ENCODE data around the gene SMKR1.
"Not testable (repeated sequence)": the region's sequence is repeated elsewhere in the genome, so short reads cannot be mapped to it uniquely, and the experiment has no call there.

DNA sequence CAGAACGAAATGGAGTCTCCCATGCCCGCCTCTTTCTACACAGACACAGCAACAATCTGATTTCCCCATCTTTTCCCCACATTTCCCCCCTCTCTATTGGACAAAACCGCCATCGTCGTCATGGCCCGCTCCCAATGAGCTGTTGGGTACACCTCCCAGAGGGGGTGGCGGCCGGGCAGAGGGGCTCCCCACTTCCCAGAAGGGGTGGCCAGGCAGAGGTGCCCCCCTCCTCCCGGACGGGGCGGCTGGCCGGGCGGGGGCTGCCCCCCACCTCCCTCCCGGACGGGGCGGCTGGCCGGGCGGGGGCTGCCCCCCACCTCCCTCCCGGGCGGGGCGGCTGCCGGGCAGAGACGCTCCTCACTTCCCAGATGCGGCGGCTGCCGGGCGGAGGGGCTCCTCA lies 26.4 kb upstream of the SMKR1 start:
- TF ChIP-seq, protein P1, sequence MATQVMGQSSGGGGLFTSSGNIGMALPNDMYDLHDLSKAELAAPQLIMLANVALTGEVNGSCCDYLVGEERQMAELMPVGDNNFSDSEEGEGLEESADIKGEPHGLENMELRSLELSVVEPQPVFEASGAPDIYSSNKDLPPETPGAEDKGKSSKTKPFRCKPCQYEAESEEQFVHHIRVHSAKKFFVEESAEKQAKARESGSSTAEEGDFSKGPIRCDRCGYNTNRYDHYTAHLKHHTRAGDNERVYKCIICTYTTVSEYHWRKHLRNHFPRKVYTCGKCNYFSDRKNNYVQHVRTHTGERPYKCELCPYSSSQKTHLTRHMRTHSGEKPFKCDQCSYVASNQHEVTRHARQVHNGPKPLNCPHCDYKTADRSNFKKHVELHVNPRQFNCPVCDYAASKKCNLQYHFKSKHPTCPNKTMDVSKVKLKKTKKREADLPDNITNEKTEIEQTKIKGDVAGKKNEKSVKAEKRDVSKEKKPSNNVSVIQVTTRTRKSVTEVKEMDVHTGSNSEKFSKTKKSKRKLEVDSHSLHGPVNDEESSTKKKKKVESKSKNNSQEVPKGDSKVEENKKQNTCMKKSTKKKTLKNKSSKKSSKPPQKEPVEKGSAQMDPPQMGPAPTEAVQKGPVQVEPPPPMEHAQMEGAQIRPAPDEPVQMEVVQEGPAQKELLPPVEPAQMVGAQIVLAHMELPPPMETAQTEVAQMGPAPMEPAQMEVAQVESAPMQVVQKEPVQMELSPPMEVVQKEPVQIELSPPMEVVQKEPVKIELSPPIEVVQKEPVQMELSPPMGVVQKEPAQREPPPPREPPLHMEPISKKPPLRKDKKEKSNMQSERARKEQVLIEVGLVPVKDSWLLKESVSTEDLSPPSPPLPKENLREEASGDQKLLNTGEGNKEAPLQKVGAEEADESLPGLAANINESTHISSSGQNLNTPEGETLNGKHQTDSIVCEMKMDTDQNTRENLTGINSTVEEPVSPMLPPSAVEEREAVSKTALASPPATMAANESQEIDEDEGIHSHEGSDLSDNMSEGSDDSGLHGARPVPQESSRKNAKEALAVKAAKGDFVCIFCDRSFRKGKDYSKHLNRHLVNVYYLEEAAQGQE (IDR thresholded peaks at IDR 0.05; ENCODE audit: insufficient replicate concordance, low read depth): not testable (repeated sequence)
- TF ChIP-seq, protein P2, sequence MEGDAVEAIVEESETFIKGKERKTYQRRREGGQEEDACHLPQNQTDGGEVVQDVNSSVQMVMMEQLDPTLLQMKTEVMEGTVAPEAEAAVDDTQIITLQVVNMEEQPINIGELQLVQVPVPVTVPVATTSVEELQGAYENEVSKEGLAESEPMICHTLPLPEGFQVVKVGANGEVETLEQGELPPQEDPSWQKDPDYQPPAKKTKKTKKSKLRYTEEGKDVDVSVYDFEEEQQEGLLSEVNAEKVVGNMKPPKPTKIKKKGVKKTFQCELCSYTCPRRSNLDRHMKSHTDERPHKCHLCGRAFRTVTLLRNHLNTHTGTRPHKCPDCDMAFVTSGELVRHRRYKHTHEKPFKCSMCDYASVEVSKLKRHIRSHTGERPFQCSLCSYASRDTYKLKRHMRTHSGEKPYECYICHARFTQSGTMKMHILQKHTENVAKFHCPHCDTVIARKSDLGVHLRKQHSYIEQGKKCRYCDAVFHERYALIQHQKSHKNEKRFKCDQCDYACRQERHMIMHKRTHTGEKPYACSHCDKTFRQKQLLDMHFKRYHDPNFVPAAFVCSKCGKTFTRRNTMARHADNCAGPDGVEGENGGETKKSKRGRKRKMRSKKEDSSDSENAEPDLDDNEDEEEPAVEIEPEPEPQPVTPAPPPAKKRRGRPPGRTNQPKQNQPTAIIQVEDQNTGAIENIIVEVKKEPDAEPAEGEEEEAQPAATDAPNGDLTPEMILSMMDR (IDR thresholded peaks at IDR 0.05; ENCODE audit: insufficient read depth, low read length): not testable (repeated sequence)
- not testable (repeated sequence) for TF ChIP-seq POLR2AphosphoS5 (IDR thresholded peaks at IDR 0.05; ENCODE audit: low read depth); SPI1 (IDR thresholded peaks at IDR 0.05; ENCODE audit: borderline replicate concordance, low read depth)
